A673 (cell line): ENCODE data around the gene PGRMC2. TPM values are rescaled to one million over a fixed set of nuclear protein-coding genes. Genes with fewer than 3 reads are reported as not detected.

Experiments used
- BruUV-seq: library from RNA; stranded (reverse); fragments of 400-500 nt; replicated peaks from 2 replicates; lab custom pipeline; 2021; lab: Mats Ljungman, UMichigan
- CTCF ChIA-PET: fragments of 300-600 bp; sonication (Branson Sonifier 250); formaldehyde crosslinking; loops from one replicate; lab custom pipeline; 2022; ENCODE audit warnings: antibody characterized with exemption; lab: Charles Lee
- POLR2A ChIA-PET: fragments of 300-600 bp; sonication (Branson Sonifier 250); formaldehyde crosslinking; loops from one replicate; lab custom pipeline; 2022; ENCODE audit warnings: antibody characterized with exemption; ENCODE audit not compliant: low non-redundant PET; lab: Charles Lee
- DNase-seq: peaks from one replicate; pipeline ENCODE4 v3.0.0-alpha.2; 2015; ENCODE audit warnings: low spot score
- H3K27ac ChIP-seq: fragments of 200-600 bp; sonication (generic); 2 replicates; pipeline ENCODE4 v1.5.1; 2016; ENCODE audit warnings: mixed run types, low read depth, mild to moderate bottlenecking, mixed read lengths, antibody characterized with exemption, low read length; ENCODE audit not compliant: poor library complexity, severe bottlenecking
- H3K27me3 ChIP-seq: fragments of 200-600 bp; sonication (generic); replicated peaks from 2 replicates; pipeline ENCODE4 v1.6.1; 2017; ENCODE audit warnings: mixed run types, low read depth, mild to moderate bottlenecking, mixed read lengths, antibody characterized with exemption, low read length; ENCODE audit not compliant: insufficient read depth, poor library complexity
- H3K36me3 ChIP-seq: fragments of 200-600 bp; sonication (generic); 2 replicates; pipeline ENCODE4 v1.6.1; 2016; ENCODE audit warnings: mixed run types, mild to moderate bottlenecking, mixed read lengths, antibody characterized with exemption, low read length; ENCODE audit not compliant: insufficient read depth, poor library complexity, severe bottlenecking
- H3K4me1 ChIP-seq: fragments of 200-600 bp; sonication (generic); 2 replicates; pipeline ENCODE4 v1.6.1; 2017; ENCODE audit warnings: mixed run types, mild to moderate bottlenecking, mixed read lengths, antibody characterized with exemption, low read length; ENCODE audit not compliant: insufficient read depth, poor library complexity, severe bottlenecking
- H3K4me3 ChIP-seq: fragments of 200-600 bp; sonication (generic); 2 replicates; pipeline ENCODE4 v1.5.1; 2016; ENCODE audit warnings: low read depth, mixed run types, mild to moderate bottlenecking, mixed read lengths, low read length; ENCODE audit not compliant: poor library complexity, severe bottlenecking
- H3K9me3 ChIP-seq: fragments of 200-600 bp; sonication (generic); 2 replicates; pipeline ENCODE4 v1.6.1; 2016; ENCODE audit warnings: mixed run types, low read depth, mild to moderate bottlenecking, mixed read lengths, antibody characterized with exemption, low read length; ENCODE audit not compliant: poor library complexity, severe bottlenecking
- CTCF ChIP-seq: fragments of 300-800, 200-600 bp; sonication (generic); conservative IDR thresholded peaks from 2 replicates; pipeline ENCODE4 v1.5.1; 2017; ENCODE audit warnings: low read depth, mild to moderate bottlenecking, antibody characterized with exemption, low read length, moderate library complexity, mixed read lengths
- EZH2 ChIP-seq: fragments of 200-600 bp; sonication (generic); IDR thresholded peaks from 2 replicates; pipeline ENCODE4 v1.6.1; 2017; ENCODE audit warnings: borderline replicate concordance, low read depth, mild to moderate bottlenecking, mixed read lengths, antibody characterized with exemption, low read length; ENCODE audit not compliant: poor library complexity, severe bottlenecking
- intact Hi-C: fragments of 100-400 bp; cut with micrococcal nuclease; formaldehyde crosslinking; loops from one replicate; pipeline ENCODE4 v1.10.0; 2022; ENCODE audit not compliant: unreplicated experiment
- total RNA-seq: library from RNA; stranded (reverse); gene quantifications from 2 replicates; pipeline ENCODE4 v1.2.3, GENCODE V29; 2021

The PGRMC2 gene
- total RNA-seq, 1 experiment from 2014 or later: 51.7 TPM

- Histone ChIP-seq H3K9me3 (no peaks in the 10 kb centered on the region), H3K27ac (no peak overlapping the region), H3K4me1 (no peaks in the 10 kb centered on the region), H3K36me3 (no peaks in the 10 kb centered on the region), H3K4me3 (no peak overlapping the region), H3K27me3 (no peaks in the 10 kb centered on the region)
- no peak for TF ChIP-seq CTCF
- TF ChIP-seq EZH2: no peak
- intact Hi-C loops: no loop called here
- BruUV-seq: no TSS peak
- CTCF ChIA-PET: no interaction called here
- POLR2A ChIA-PET: no interaction called here
- no peak for DNase-seq
Observed at GRCh38 chr4:128241981-128242380, 45.6 kb downstream of the PGRMC2 start.

DNA sequence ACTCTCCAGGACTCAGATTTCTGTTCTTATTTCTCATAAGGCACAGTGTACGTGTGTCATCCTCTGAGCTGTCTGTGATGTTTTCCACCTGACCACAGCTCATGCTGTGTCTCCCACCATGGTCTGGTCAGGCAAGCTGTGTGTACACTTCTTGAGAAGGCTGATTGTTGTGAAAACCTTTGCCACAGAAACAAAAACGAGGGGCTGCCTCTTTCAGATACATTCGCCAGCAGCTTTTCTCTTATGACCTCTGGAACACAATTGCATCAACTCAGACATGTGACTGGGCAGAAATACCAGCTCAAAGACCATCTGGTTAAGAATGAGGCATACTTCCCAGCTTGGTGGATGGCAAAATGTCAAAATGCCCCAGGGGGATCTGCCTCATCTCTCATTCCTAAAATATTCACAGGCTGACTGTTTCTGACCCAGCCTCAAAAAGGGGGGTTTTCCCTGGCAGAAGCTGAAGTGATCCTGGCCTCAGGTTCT lies 46.1 kb downstream of the PGRMC2 start:
- H3K4me3 ChIP-seq: no peak overlapping the region
- no peaks in the 10 kb centered on the region for H3K36me3 ChIP-seq
- BruUV-seq: no TSS peak
- CTCF ChIA-PET: no interaction called here
- TF ChIP-seq CTCF: no peak
- DNase-seq: peak; percentile 38
- POLR2A ChIA-PET: no interaction called here
- intact Hi-C loops: no loop called here
- no peaks in the 10 kb centered on the region for H3K4me1 ChIP-seq
- no peak overlapping the region for H3K27ac ChIP-seq
- no peaks in the 10 kb centered on the region for H3K27me3 ChIP-seq
- H3K9me3 ChIP-seq: no peaks in the 10 kb centered on the region

GRCh38 chr4:128241019-128241418 lies 46.6 kb downstream of the PGRMC2 start:
- intact Hi-C loops: no loop called here
- DNase-seq: no peak
- BruUV-seq: no TSS peak
- no peaks in the 10 kb centered on the region for H3K27me3 ChIP-seq
- ChIA-PET CTCF (no interaction called here), POLR2A (no interaction called here)
- no peaks in the 10 kb centered on the region for H3K4me1 ChIP-seq
- no peaks in the 10 kb centered on the region for H3K36me3 ChIP-seq
- no peak for TF ChIP-seq EZH2
- TF ChIP-seq CTCF: no peak
- H3K9me3 ChIP-seq: no peaks in the 10 kb centered on the region
- no peak overlapping the region for H3K4me3 ChIP-seq
- no peak overlapping the region for H3K27ac ChIP-seq
